Measurements from ENCODE around the gene FN3KRP.
"Not testable (repeated sequence)": the region's sequence is repeated elsewhere in the genome, so short reads cannot be mapped to it uniquely, and the experiment has no call there.

Gene FN3KRP

DNA sequence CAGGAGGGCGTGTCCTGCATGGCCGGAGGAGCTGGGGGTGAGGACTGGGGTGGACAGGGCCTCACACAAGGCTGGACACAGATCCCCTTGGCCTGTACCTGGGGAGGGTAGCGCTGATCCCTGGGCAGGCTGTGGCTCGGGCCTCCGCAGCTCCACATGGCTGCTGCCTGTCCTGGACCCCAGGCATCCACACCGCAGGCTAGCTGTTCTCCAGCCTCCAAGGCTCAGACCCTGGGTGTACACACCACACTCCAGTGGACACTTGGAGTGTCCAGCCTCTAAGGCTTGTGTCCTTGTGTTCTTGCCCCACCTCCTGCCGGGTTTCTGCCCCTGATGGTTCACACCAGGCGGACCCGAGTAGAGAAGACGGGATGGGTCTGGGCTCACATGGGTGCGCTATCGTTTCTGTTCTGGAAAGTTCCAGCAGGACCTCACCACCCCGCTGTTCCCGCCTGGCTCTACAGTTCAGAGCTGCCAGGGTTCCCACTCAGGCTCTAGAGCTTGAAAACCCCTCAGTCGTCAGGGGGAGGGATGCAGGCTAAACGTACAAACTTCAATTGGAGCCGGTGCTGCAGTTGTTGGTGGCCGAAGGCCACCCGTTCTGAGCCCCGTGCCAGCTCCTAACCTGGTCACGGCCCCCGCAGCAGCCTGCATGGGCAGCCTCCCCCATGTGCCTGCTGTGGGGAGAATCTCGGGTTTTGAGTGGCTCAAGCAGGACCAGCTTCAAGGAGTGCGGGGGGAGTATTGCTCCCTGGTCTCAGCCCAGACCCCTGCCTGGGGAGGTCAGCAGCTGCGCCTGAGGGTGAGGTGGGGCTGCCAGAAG, 6.6 kb upstream of the FN3KRP start:
- DNase-seq: no peak

- no peak for DNase-seq
Observed at GRCh38 chr17:82710499-82711232, 5.8 kb upstream of the FN3KRP start.

- no peak for DNase-seq
Observed at GRCh38 chr17:82713071-82713723, 3.3 kb upstream of the FN3KRP start.

- DNase-seq: no peak
Observed at GRCh38 chr17:82718986-82719685, 2.6 kb downstream of the FN3KRP start.

DNA sequence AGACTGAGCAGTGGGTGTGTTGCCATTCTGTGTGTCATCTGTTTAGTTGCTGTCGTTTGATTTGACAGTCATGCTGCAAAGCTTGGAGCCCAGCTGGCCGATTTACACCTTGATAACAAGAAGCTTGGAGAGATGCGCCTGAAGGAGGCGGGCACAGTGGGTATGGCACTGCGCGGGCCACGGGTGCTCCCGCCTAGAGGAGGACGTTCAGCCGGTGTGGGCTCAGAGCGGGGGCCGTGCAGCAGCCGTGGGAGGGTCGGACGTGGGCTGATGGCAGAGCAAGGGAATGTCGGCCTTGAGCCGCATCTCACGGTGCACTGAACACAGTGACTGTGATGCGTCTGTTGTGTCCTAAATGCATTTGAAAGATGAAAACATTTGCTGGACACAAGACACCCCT, 3.7 kb downstream of the FN3KRP start:
- no peak for DNase-seq

DNA sequence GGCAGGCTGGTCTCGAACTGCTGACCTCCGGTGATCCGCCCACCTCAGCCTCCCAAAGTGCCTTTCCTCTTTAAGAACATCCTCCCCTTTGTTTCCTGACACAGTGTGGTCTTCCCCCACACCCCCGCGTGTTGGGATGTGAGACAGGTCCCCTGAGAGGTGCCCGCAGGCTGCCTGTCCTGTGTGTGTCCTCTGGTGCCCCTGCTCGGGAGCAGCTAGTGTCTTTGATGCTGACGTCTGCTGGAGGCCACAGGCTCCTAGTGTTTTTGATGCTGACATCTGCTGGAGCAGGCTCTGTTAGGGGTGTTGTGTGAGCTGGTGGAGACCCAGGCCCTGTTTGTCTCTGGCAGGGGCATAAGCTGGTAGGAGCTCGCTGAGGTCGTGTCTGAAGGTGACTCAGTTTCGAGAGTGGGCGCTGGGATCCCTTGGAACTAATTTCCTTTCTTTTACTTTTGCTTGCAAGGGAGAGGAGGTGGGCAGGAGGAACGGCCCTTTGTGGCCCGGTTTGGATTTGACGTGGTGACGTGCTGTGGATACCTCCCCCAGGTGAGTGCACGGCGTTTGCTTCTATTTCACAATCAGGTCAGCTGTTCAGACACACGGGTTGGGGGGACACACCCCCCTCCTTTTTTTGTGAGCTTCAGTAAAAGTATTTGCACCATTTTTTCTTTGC, 6.0 kb downstream of the FN3KRP start:
- DNase-seq: no peak

GRCh38 chr17:82723169-82723807, 6.8 kb downstream of the FN3KRP start:
- no peak for DNase-seq

GRCh38 chr17:82726427-82726826, 9.9 kb downstream of the FN3KRP start:
- DNase-seq: no peak

DNA sequence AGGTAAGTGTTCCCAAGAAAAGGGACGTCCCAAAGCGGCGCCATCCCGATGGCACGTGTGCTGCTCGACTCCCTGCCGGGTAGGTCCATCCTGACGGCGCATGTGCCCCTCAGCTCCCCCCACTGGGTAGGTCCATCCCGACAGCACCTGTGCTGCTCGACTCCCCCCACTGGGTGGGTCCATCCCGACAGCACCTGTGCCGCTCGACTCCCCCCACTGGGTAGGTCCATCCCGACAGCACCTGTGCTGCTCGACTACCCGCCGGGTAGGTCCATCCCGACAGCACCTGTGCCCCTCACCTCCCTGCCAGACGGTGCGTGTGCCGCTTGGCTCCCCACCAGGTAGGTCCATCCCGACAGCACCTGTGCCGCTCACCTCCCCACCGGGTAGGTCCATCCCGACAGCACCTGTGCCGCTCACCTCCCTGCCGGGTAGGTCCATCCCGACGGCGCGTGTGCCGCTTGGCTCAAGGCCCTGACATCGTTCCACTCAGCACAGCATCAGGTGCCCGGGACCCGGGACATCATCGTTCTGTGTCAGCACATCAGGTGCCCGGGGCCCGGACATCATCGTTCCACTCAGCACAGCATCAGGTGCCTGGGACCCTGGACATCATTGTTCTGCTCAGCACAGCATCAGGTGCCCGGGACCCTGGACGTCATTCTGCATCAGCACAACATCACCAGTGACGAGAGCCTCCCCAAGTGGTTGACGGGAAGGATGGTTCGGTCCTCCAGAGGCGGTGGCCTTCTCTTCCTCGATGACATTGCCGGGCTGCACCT, 13.2 kb downstream of the FN3KRP start:
- DNase-seq: no peak

GRCh38 chr17:82732118-82732743, 15.7 kb downstream of the FN3KRP start:
- no peak for DNase-seq

GRCh38 chr17:82734987-82735866, 18.7 kb downstream of the FN3KRP start, which contains the start of gene FN3K:
TSS of gene FN3K (plus strand) at chr17:82735615. CDS start at chr17:82735637, 22 bp downstream.
- peak; percentile 83 for DNase-seq

DNA sequence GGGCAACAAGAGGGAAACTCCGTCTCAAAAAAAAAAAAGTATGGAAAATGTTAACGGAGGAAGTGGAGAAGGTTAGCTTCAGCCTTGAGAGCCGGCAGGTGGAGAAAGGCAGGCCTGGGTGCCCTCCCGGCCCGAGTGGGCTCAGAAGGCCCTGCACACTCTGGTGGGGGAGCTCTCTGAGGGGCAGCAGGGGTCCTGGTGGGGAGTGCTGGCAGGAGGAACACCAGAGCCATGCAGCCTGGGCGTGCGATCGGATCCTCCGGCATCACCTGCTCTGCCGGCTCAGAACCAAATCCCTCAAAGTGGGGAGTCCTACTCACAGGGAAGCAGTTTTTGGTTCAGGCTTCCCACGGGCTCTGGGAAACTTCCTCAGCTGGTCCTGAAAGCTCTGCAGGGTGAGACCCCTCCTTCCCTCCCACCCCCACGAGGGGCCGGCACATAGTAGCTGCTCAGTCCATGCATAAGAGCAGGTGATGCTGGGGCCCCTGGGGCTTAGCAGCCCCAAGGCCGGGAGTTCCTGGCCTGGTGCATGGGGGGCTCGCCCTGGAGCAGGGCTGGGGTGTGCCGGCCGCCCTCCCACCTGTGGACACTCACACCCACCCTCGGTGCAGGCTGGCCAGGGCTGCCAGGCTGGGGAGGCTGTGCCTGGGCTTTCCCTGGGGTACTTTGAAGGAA, 20.1 kb downstream of the FN3KRP start:
- DNase-seq: no peak

DNA sequence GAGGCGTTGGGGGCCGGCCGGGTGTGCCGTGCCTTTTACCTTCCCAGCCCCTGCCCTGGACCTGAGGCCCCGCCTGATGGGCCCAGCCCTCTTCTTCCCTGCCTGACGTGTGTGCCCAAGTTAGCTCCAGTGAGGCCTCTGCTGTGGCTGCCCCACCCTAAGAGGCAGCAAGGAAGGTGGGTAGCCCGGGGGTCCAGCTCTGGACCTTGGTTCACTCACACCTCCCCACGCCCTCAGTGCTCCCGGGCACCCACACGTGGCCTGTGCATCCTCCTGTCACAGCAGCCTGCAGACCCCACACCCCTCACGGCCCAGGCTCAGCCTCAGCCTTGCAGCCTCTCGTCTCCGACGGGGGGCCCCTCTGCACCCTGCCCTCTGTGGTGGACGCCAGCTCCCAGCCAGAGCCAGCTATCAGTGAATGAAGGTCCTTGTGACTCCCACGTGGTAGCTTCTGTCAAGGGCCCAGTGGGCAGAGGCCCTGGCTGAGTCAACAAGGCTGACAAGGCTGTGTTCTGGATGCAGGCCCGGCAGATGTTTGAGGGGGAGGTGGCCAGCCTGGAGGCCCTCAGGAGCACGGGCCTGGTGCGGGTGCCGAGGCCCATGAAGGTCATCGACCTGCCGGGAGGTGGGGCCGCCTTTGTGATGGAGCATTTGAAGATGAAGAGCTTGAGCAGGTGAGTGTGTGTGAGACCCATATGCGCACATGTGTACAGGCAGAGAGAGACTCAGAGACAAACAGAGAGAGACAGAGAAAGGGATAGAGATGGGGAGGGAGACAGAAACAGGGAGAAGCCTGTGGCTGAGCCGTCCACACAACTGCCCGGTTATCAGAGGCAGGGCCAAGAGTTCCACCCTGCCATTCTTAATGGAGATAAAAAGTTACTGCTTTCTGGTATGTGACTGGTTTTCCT, 21.7 kb downstream of the FN3KRP start:
- no peak for DNase-seq

GRCh38 chr17:82740906-82741759, 24.6 kb downstream of the FN3KRP start:
- no peak for DNase-seq

- DNase-seq: no peak
Observed at GRCh38 chr17:82743344-82744219, 27.1 kb downstream of the FN3KRP start.

DNA sequence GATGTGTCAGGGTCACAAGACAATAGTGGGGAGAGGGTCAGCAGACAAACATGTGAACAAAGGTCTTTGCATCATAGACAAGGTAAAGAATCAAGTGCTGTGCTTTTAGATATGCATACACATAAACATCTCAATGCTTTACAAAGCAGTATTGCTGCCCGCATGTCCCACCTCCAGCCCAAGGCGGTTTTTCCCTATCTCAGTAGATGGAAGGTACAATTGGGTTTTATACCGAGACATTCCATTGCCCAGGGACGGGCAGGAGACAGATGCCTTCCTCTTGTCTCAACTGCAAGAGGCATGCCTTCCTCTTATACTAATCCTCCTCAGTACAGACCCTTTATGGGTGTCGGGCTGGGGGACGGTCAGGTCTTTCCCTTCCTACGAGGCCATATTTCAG, 28.2 kb downstream of the FN3KRP start:
- not testable (repeated sequence) for DNase-seq

Measured in right hindlimb (tissue), 1 donor.